Kidney epithelial cell (primary cell): ENCODE measurements around the gene RGS12. TPM values are rescaled to one million over a fixed set of nuclear protein-coding genes. Genes with fewer than 3 reads are reported as not detected.

ENCODE experiments used
- DNase-seq: peaks from one replicate; pipeline ENCODE4 v3.0.0-alpha.2; 2010; ENCODE audit warnings: low read depth
- H3K27me3 ChIP-seq: 2 replicates; pipeline ENCODE4 v1.6.0; 2011; ENCODE audit warnings: low read length; ENCODE audit not compliant: control insufficient read depth, insufficient read depth
- H3K36me3 ChIP-seq: 2 replicates; pipeline ENCODE4 v1.5.1; 2011; ENCODE audit warnings: low read length; ENCODE audit not compliant: control insufficient read depth, insufficient read depth
- H3K4me3 ChIP-seq: 2 replicates; pipeline ENCODE4 v1.5.1; 2011; ENCODE audit warnings: low read depth, mild to moderate bottlenecking, control low read depth, low read length
- CTCF ChIP-seq: IDR thresholded peaks from 2 replicates; pipeline ENCODE4 v1.5.1; 2011; ENCODE audit warnings: mild to moderate bottlenecking, moderate library complexity, low read length, control low read depth, inconsistent platforms; ENCODE audit not compliant: insufficient read depth, poor library complexity, severe bottlenecking
- total RNA-seq: library from RNA; depleted of rRNA; stranded (reverse); fragments of >200 nt; gene quantifications from 2 replicates; pipeline ENCODE4 v1.2.3, GENCODE V29; 2015

Gene RGS12
- total RNA-seq = 28.7 and 29.2 TPM in 2 replicates

GRCh38 chr4:3292571-3293400, at the start of gene RGS12:
RGS12 (plus strand) TSS chr4:3293021; CDS start chr4:3316171, 23,150 bp downstream.
- Histone ChIP-seq H3K4me3 (peak within 1 kb of the TSS; percentile 79), H3K36me3 (no peaks in the 10 kb centered on the region), H3K27me3 (peaks cover 3% of the 10 kb centered on the region)
- peak; percentile 63 for DNase-seq
- TF ChIP-seq CTCF = no peak

- Histone ChIP-seq H3K27me3 (no peaks in the 10 kb centered on the region), H3K4me3 (no peak overlapping the region), H3K36me3 (peaks cover 3% of the 10 kb centered on the region)
- no peak for TF ChIP-seq CTCF
- no peak for DNase-seq
These were observed 49.6 kb upstream of the RGS12 start for GRCh38 chr4:3243136-3243780.

- Histone ChIP-seq H3K27me3 (no peaks in the 10 kb centered on the region), H3K36me3 (peaks cover 3% of the 10 kb centered on the region), H3K4me3 (no peak overlapping the region)
- no peak for TF ChIP-seq CTCF
- DNase-seq = no peak
These were observed 48.8 kb upstream of the RGS12 start for GRCh38 chr4:3244002-3244401.

GRCh38 chr4:3244747-3245146, 48.1 kb upstream of the RGS12 start:
- H3K4me3 ChIP-seq = no peak overlapping the region
- no peak for DNase-seq
- H3K36me3 ChIP-seq = no peaks in the 10 kb centered on the region
- TF ChIP-seq CTCF = no peak
- H3K27me3 ChIP-seq = no peaks in the 10 kb centered on the region

- Histone ChIP-seq H3K36me3 (no peaks in the 10 kb centered on the region), H3K27me3 (no peaks in the 10 kb centered on the region), H3K4me3 (no peak overlapping the region)
- TF ChIP-seq CTCF = no peak
- DNase-seq = no peak
These were observed 47.1 kb upstream of the RGS12 start for GRCh38 chr4:3245676-3246075.
